ENCODE results near the gene TES. TPM values are rescaled to one million over a fixed set of nuclear protein-coding genes. Genes with fewer than 3 reads are reported as not detected.

TES gene
- total and polyA plus RNA-seq, 2 of the 13 experiments (the other 11 are each of a cell fraction or from before 2014, with no cell fraction given): 21.6 to 23.0 TPM

- TF ChIP-seq ZFYVE20 (CRISPR knock-in tag; IDR thresholded peaks at IDR 0.05; ENCODE audit: borderline replicate concordance, low read depth) (no peak), ZNF564 (CRISPR knock-in tag; IDR thresholded peaks at IDR 0.05) (no peak), NFE2L1 (CRISPR knock-in tag; IDR thresholded peaks at IDR 0.05; ENCODE audit: borderline replicate concordance) (no peak), ZNF883 (CRISPR knock-in tag; IDR thresholded peaks at IDR 0.05; ENCODE audit: not compliant biosample characterization) (no peak), KLF15 (CRISPR knock-in tag; IDR thresholded peaks at IDR 0.05; ENCODE audit: borderline replicate concordance) (no peak), AKNA (CRISPR knock-in tag; IDR thresholded peaks at IDR 0.05; ENCODE audit: borderline replicate concordance) (no peak), ZNF513 (CRISPR knock-in tag; conservative IDR thresholded peaks at IDR 0.05) (no peak), CCDC6 (CRISPR knock-in tag; IDR thresholded peaks at IDR 0.05) (no peak), ZNF710 (CRISPR knock-in tag; IDR thresholded peaks at IDR 0.05; ENCODE audit: borderline replicate concordance) (no peak), MIER2 (CRISPR knock-in tag; IDR thresholded peaks at IDR 0.05) (no peak), ZMYM4 (CRISPR knock-in tag; IDR thresholded peaks at IDR 0.05) (peak; percentile 87), ZNF33A (CRISPR knock-in tag; IDR thresholded peaks at IDR 0.05; ENCODE audit: borderline replicate concordance) (no peak), MAX (IDR thresholded peaks at IDR 0.05) (peak; percentile 68), ZBTB7A (CRISPR knock-in tag; IDR thresholded peaks at IDR 0.05) (no peak), ZNF616 (CRISPR knock-in tag; IDR thresholded peaks at IDR 0.05; ENCODE audit: low read depth) (no peak), PLRG1 (conservative IDR thresholded peaks at IDR 0.05) (no peak), ZNF567 (CRISPR knock-in tag; IDR thresholded peaks at IDR 0.05; ENCODE audit: borderline replicate concordance) (no peak), KMT2B (CRISPR knock-in tag; IDR thresholded peaks at IDR 0.05) (no peak), GRHL1 (CRISPR knock-in tag; conservative IDR thresholded peaks at IDR 0.05) (no peak)
Measured at GRCh38 chr7:116210345-116211005, at the start of gene TES (continued).

All from HepG2 (cell line).